GM13977 (cell line): ENCODE data around the gene ARHGEF19.

ENCODE experiments used
- DNase-seq: peaks from one replicate; pipeline ENCODE4 v3.0.0; 2012; ENCODE audit warnings: low spot score
- CTCF ChIP-seq: IDR thresholded peaks from 2 replicates; pipeline ENCODE4 v1.5.1; 2012; ENCODE audit warnings: mild to moderate bottlenecking, control low read depth; ENCODE audit not compliant: insufficient read depth; ENCODE audit errors: extremely low read depth, missing control alignments
- in situ Hi-C: fragments of 300-500 bp; cut with MboI; formaldehyde crosslinking; loops from one replicate; pipeline ENCODE4 v1.12.0; 2022; ENCODE audit warnings: low sequenced_read_pairs, low pct_unique_long_range_greater_than_20kb, mixed read lengths, inconsistent platforms; ENCODE audit not compliant: unreplicated experiment

ARHGEF19 gene

GRCh38 chr1:16237343-16237830 is 24.9 kb upstream of the ARHGEF19 start:
- in situ Hi-C loops, result loop anchor here (25.0 kb wide), 1 partner anchor 375 kb away; the partner anchor contains the start of gene NBPF1
- TF ChIP-seq CTCF, result no peak
- no peak for DNase-seq

GRCh38 chr1:16236511-16237342 is 24.3 kb upstream of the ARHGEF19 start, which contains the start of gene CPLANE2:
Gene CPLANE2 (minus strand): TSS chr1:16237183. CDS start chr1:16236742, 441 bp downstream.
- peak; percentile 97 for DNase-seq
- no peak for TF ChIP-seq CTCF
- in situ Hi-C loops, result loop anchor here (25.0 kb wide), 1 partner anchor 376 kb away; the partner anchor contains the start of gene NBPF1

- peak; percentile 33 for TF ChIP-seq CTCF
- DNase-seq, result peak; percentile 71
- in situ Hi-C loops, result loop anchor here (25.0 kb wide), 1 partner anchor 376 kb away; the partner anchor contains the start of gene NBPF1
These were observed 23.6 kb upstream of the ARHGEF19 start for GRCh38 chr1:16235944-16236510.

GRCh38 chr1:16235347-16235746 is 22.9 kb upstream of the ARHGEF19 start:
- TF ChIP-seq CTCF, result no peak
- no peak for DNase-seq
- in situ Hi-C loops, result loop anchor here (25.0 kb wide), 1 partner anchor 377 kb away; the partner anchor contains the start of gene NBPF1

GRCh38 chr1:16233431-16233830 is 21.0 kb upstream of the ARHGEF19 start:
- DNase-seq, result no peak
- no peak for TF ChIP-seq CTCF
- in situ Hi-C loops, result loop anchor here (25.0 kb wide), 1 partner anchor 379 kb away; the partner anchor contains the start of gene NBPF1

- DNase-seq, result no peak
- in situ Hi-C loops, result loop anchor here (25.0 kb wide), 1 partner anchor 380 kb away; the partner anchor contains the start of gene NBPF1
- no peak for TF ChIP-seq CTCF
These were observed 19.9 kb upstream of the ARHGEF19 start for GRCh38 chr1:16232316-16232710.
